GM23338 (cell line): Measurements from ENCODE around the gene HMGN4. TPM values are rescaled to one million over a fixed set of nuclear protein-coding genes. Genes with fewer than 3 reads are reported as not detected.

Experiments used
- ATAC-seq: fragments of 200-7000 bp; cut with Tn5 transposase; 3 replicates; pipeline ENCODE4 v1.9.1; 2020
- DNase-seq: peaks from one replicate; pipeline ENCODE4 v3.0.0-alpha.2; 2015; ENCODE audit warnings: low spot score
- H2AFZ ChIP-seq: fragments of 200-600 bp; sonication (generic); 2 replicates; pipeline ENCODE4 v1.8.0; 2016; ENCODE audit warnings: antibody characterized with exemption, mild to moderate bottlenecking, moderate library complexity
- H3F3A ChIP-seq: fragments of 200-600 bp; sonication (generic); replicated peaks from 2 replicates; pipeline ENCODE4 v1.8.0; 2017; ENCODE audit warnings: antibody characterized with exemption, mixed run types, low read depth
- H3K27ac ChIP-seq: fragments of 200-600 bp; sonication (generic); 2 replicates; pipeline ENCODE4 v1.6.1; 2016; ENCODE audit warnings: low read depth
- H3K27me3 ChIP-seq: fragments of 200-600 bp; sonication (generic); 2 replicates; pipeline ENCODE4 v1.8.0; 2016; ENCODE audit warnings: mild to moderate bottlenecking, mixed run types, moderate library complexity; ENCODE audit not compliant: insufficient read depth
- H3K36me3 ChIP-seq: fragments of 200-600 bp; sonication (generic); 2 replicates; pipeline ENCODE4 v1.8.0; 2016; ENCODE audit warnings: mild to moderate bottlenecking; ENCODE audit not compliant: insufficient read depth
- H3K4me1 ChIP-seq: fragments of 200-600 bp; sonication (generic); 2 replicates; pipeline ENCODE4 v1.8.0; 2016; ENCODE audit warnings: mild to moderate bottlenecking, moderate library complexity; ENCODE audit not compliant: insufficient read depth
- H3K4me2 ChIP-seq: fragments of 200-600 bp; sonication (generic); 2 replicates; pipeline ENCODE4 v1.7.1; 2017; ENCODE audit warnings: mixed run types
- H3K4me3 ChIP-seq: fragments of 200-600 bp; sonication (generic); 2 replicates; pipeline ENCODE4 v1.6.1; 2016; ENCODE audit warnings: mixed run types
- H3K79me2 ChIP-seq: fragments of 200-600 bp; sonication (generic); replicated peaks from 2 replicates; pipeline ENCODE4 v1.8.0; 2017; ENCODE audit warnings: mild to moderate bottlenecking; ENCODE audit not compliant: insufficient read depth
- H3K9me2 ChIP-seq: fragments of 200-600 bp; sonication (generic); 2 replicates; pipeline ENCODE4 v1.8.0; 2017; ENCODE audit not compliant: insufficient read depth
- H4K20me1 ChIP-seq: fragments of 200-600 bp; sonication (generic); replicated peaks from 2 replicates; pipeline ENCODE4 v1.8.0; 2017; ENCODE audit warnings: mild to moderate bottlenecking; ENCODE audit not compliant: insufficient read depth
- H3K27ac Mint-ChIP-seq: 2 replicates; pipeline ENCODE4 v1.8.0; 2020; ENCODE audit warnings: inconsistent platforms, mild to moderate bottlenecking, moderate library complexity, mixed read lengths
- H3K27me3 Mint-ChIP-seq: 3 replicates; pipeline ENCODE4 v1.8.0; 2022; ENCODE audit warnings: low read depth, mild to moderate bottlenecking, moderate library complexity, mixed read lengths, inconsistent platforms; ENCODE audit not compliant: insufficient read depth, poor library complexity
- H3K36me3 Mint-ChIP-seq: 3 replicates; pipeline ENCODE4 v1.8.0; 2021; ENCODE audit warnings: low read depth, mild to moderate bottlenecking, inconsistent platforms, moderate library complexity, mixed read lengths
- H3K4me1 Mint-ChIP-seq: 3 replicates; pipeline ENCODE4 v1.8.0; 2020; ENCODE audit warnings: mild to moderate bottlenecking, inconsistent platforms, mixed read lengths
- H3K4me3 Mint-ChIP-seq: 3 replicates; pipeline ENCODE4 v1.8.0; 2021; ENCODE audit warnings: moderate library complexity, mild to moderate bottlenecking, inconsistent platforms, mixed read lengths
- H3K9me3 Mint-ChIP-seq: 3 replicates; pipeline ENCODE4 v1.8.0; 2020; ENCODE audit warnings: moderate library complexity, mild to moderate bottlenecking, inconsistent platforms, mixed read lengths
- CREB1 ChIP-seq: fragments of 250-450 bp; sonication (Bioruptor Pico); IDR thresholded peaks from 2 replicates; pipeline ENCODE4 v1.5.0; 2020; ENCODE audit warnings: low read depth, mild to moderate bottlenecking, moderate library complexity
- ETS1 ChIP-seq: IDR thresholded peaks from 2 replicates; pipeline ENCODE4 v1.6.1; 2016; ENCODE audit warnings: antibody characterized with exemption
- EZH2 ChIP-seq: fragments of 200-600 bp; sonication (generic); IDR thresholded peaks from one replicate; pipeline ENCODE4 v1.8.0; 2017; ENCODE audit warnings: antibody characterized with exemption, mild to moderate bottlenecking, low read depth; ENCODE audit not compliant: unreplicated experiment
- EZH2phosphoT487 ChIP-seq: fragments of 200-600 bp; sonication (generic); IDR thresholded peaks from one replicate; pipeline ENCODE4 v1.8.1; 2018; ENCODE audit warnings: antibody characterized with exemption; ENCODE audit not compliant: unreplicated experiment
- NANOG ChIP-seq: IDR thresholded peaks from 2 replicates; pipeline ENCODE4 v1.6.1; 2016; ENCODE audit warnings: antibody characterized with exemption, borderline replicate concordance
- POLR2AphosphoS5 ChIP-seq: IDR thresholded peaks from 2 replicates; pipeline ENCODE4 v1.6.1; 2016; ENCODE audit warnings: antibody characterized with exemption, low read depth
- REST ChIP-seq: IDR thresholded peaks from one replicate; pipeline ENCODE4 v1.6.1; 2018; ENCODE audit warnings: antibody characterized with exemption; ENCODE audit not compliant: unreplicated experiment
- STAT1 ChIP-seq: IDR thresholded peaks from one replicate; pipeline ENCODE4 v1.6.1; 2016; ENCODE audit warnings: antibody characterized with exemption; ENCODE audit not compliant: unreplicated experiment
- ZNF114 ChIP-seq: fragments of 250-450 bp; sonication (Bioruptor Pico); IDR thresholded peaks from 2 replicates; pipeline ENCODE4 v1.5.0; 2020; ENCODE audit warnings: mild to moderate bottlenecking, moderate library complexity
- ZNF462 ChIP-seq: fragments of 250-450 bp; sonication (Bioruptor Pico); IDR thresholded peaks from 2 replicates; pipeline ENCODE4 v1.5.0; 2020; ENCODE audit warnings: mild to moderate bottlenecking, moderate library complexity
- polyA plus RNA-seq: library from polyadenylated mRNA; unstranded; fragments of >200 nt; fragmentation: Nextera tagmentation; extraction: Ambion mirVana; gene quantifications from 2 replicates; pipeline ENCODE4 v1.2.1, GENCODE V29; 2016
- total RNA-seq: library from RNA; depleted of rRNA; stranded (reverse); fragments of >200 nt; shearing (Covaris generic); gene quantifications from 2 replicates; pipeline ENCODE4 v1.2.3, GENCODE V29; 2014

Gene HMGN4
- total and polyA plus RNA-seq, 2 experiments from 2014 or later: 35.3 to 91.4 TPM

- TF ChIP-seq EZH2 (no peak), EZH2phosphoT487 (no peak), REST (no peak), ETS1 (no peak)
These were observed 40.6 kb upstream of the HMGN4 start (continued) for GRCh38 chr6:26497610-26498009.

- no peaks in the 10 kb centered on the region for H3K9me2 ChIP-seq
- H3K79me2 ChIP-seq: no peaks in the 10 kb centered on the region
- peak within 1 kb of the TSS; percentile 75 for H3K4me3 Mint-ChIP-seq
- H3K4me3 ChIP-seq: peak within 1 kb of the TSS; percentile 65
- H3K36me3 Mint-ChIP-seq: no peaks in the 10 kb centered on the region
- peak within 1 kb of the TSS; percentile 89 for H3K4me2 ChIP-seq
- peaks cover 31% of the 10 kb centered on the region for H3K27me3 Mint-ChIP-seq
- H3K27ac ChIP-seq: no peak within 1 kb of the TSS
- peaks cover 4% of the 10 kb centered on the region; the same call in 1 of the 2 replicates for H3K4me1 ChIP-seq
- ATAC-seq (peak; percentile 26), DNase-seq (peak; percentile 58)
- no peaks in the 10 kb centered on the region for H3K36me3 ChIP-seq
- H4K20me1 ChIP-seq: no peaks in the 10 kb centered on the region
- H2AFZ ChIP-seq: peak within 1 kb of the TSS; percentile 100
- H3F3A ChIP-seq: peaks cover 6% of the 10 kb centered on the region; the same call in 1 of the 2 replicates
- no peak within 1 kb of the TSS for H3K27ac Mint-ChIP-seq
- peaks cover 45% of the 10 kb centered on the region for H3K27me3 ChIP-seq
- no peaks in the 10 kb centered on the region for H3K9me3 Mint-ChIP-seq
- H3K4me1 Mint-ChIP-seq: peaks cover 12% of the 10 kb centered on the region
- TF ChIP-seq NANOG (no peak), CREB1 (no peak), POLR2AphosphoS5 (no peak), ZNF462 (CRISPR knock-in tag) (no peak), STAT1 (no peak), ETS1 (no peak), ZNF114 (CRISPR knock-in tag) (no peak)
These were observed 38.1 kb upstream of the HMGN4 start, which contains the start of gene BTN1A1 for GRCh38 chr6:26500102-26500501. TSS of gene BTN1A1 (plus strand) at chr6:26500303. CDS start at chr6:26501287, 984 bp downstream.
